Measurements from ENCODE around the gene OPN3. TPM values are rescaled to one million over a fixed set of nuclear protein-coding genes. Genes with fewer than 3 reads are reported as not detected.
"Not testable (repeated sequence)": the region's sequence is repeated elsewhere in the genome, so short reads cannot be mapped to it uniquely, and the experiment has no call there.

OPN3 gene
- 82.9 and 106 TPM in 2 replicates for total RNA-seq (2014; rRNA removed; shearing (Covaris generic); ENCODE audit: low replicate concordance)

GRCh38 chr1:241640149-241640866, at the start of gene OPN3, which contains the start of gene CHML:
OPN3 (minus strand) TSS chr1:241640369; CDS start chr1:241640254, 115 bp downstream.
CHML (minus strand) TSS chr1:241640369; CDS start chr1:241635766, 4,603 bp downstream.
- DNase-seq (ENCODE audit: low read depth): peak; percentile 71
- in situ Hi-C loops (cut with HindIII; ENCODE audit: low pct_unique_long_range_greater_than_20kb, low sequenced_read_pairs): no loop called here

GRCh38 chr1:241688940-241689368, 48.8 kb upstream of the OPN3 start:
- DNase-seq (ENCODE audit: low read depth): no peak
- in situ Hi-C loops (cut with HindIII; ENCODE audit: low pct_unique_long_range_greater_than_20kb, low sequenced_read_pairs): no loop called here

GRCh38 chr1:241684108-241684507, 43.9 kb upstream of the OPN3 start:
- in situ Hi-C loops (cut with HindIII; ENCODE audit: low pct_unique_long_range_greater_than_20kb, low sequenced_read_pairs): no loop called here
- DNase-seq (ENCODE audit: low read depth): no peak

- in situ Hi-C loops (cut with HindIII; ENCODE audit: low pct_unique_long_range_greater_than_20kb, low sequenced_read_pairs): no loop called here
- DNase-seq (ENCODE audit: low read depth): no peak
Measured at GRCh38 chr1:241682921-241683320, 42.8 kb upstream of the OPN3 start.

GRCh38 chr1:241681861-241682448, 41.8 kb upstream of the OPN3 start:
- DNase-seq (ENCODE audit: low read depth); in situ Hi-C loops (cut with HindIII; ENCODE audit: low pct_unique_long_range_greater_than_20kb, low sequenced_read_pairs): not testable (repeated sequence)

GRCh38 chr1:241679961-241680360, 39.8 kb upstream of the OPN3 start:
- in situ Hi-C loops (cut with HindIII; ENCODE audit: low pct_unique_long_range_greater_than_20kb, low sequenced_read_pairs): no loop called here

GRCh38 chr1:241679404-241679803, 39.2 kb upstream of the OPN3 start:
- no peak for DNase-seq (ENCODE audit: low read depth)
- in situ Hi-C loops (cut with HindIII; ENCODE audit: low pct_unique_long_range_greater_than_20kb, low sequenced_read_pairs): no loop called here

More at GRCh38 chr1:241679961-241680360, 39.8 kb upstream of the OPN3 start:
- DNase-seq (ENCODE audit: low read depth): no peak

- no peak for DNase-seq (ENCODE audit: low read depth)
- in situ Hi-C loops (cut with HindIII; ENCODE audit: low pct_unique_long_range_greater_than_20kb, low sequenced_read_pairs): no loop called here
Measured at GRCh38 chr1:241678536-241678935, 38.4 kb upstream of the OPN3 start.

- in situ Hi-C loops (cut with HindIII; ENCODE audit: low pct_unique_long_range_greater_than_20kb, low sequenced_read_pairs): no loop called here
- no peak for DNase-seq (ENCODE audit: low read depth)
Measured at GRCh38 chr1:241677201-241677600, 37.0 kb upstream of the OPN3 start.

- in situ Hi-C loops (cut with HindIII; ENCODE audit: low pct_unique_long_range_greater_than_20kb, low sequenced_read_pairs): no loop called here
- no peak for DNase-seq (ENCODE audit: low read depth)
Measured at GRCh38 chr1:241675983-241676382, 35.8 kb upstream of the OPN3 start.

- no peak for DNase-seq (ENCODE audit: low read depth)
- in situ Hi-C loops (cut with HindIII; ENCODE audit: low pct_unique_long_range_greater_than_20kb, low sequenced_read_pairs): no loop called here
Measured at GRCh38 chr1:241674805-241675384, 34.7 kb upstream of the OPN3 start.

GRCh38 chr1:241672301-241672700, 32.1 kb upstream of the OPN3 start:
- DNase-seq (ENCODE audit: low read depth): no peak
- in situ Hi-C loops (cut with HindIII; ENCODE audit: low pct_unique_long_range_greater_than_20kb, low sequenced_read_pairs): no loop called here

- in situ Hi-C loops (cut with HindIII; ENCODE audit: low pct_unique_long_range_greater_than_20kb, low sequenced_read_pairs): no loop called here
Measured at GRCh38 chr1:241666419-241666818, 26.2 kb upstream of the OPN3 start.

GRCh38 chr1:241660424-241660972, 20.3 kb upstream of the OPN3 start:
- DNase-seq (ENCODE audit: low read depth): no peak
- in situ Hi-C loops (cut with HindIII; ENCODE audit: low pct_unique_long_range_greater_than_20kb, low sequenced_read_pairs): no loop called here

More at GRCh38 chr1:241666419-241666818, 26.2 kb upstream of the OPN3 start:
- no peak for DNase-seq (ENCODE audit: low read depth)

- in situ Hi-C loops (cut with HindIII; ENCODE audit: low pct_unique_long_range_greater_than_20kb, low sequenced_read_pairs): not testable (repeated sequence)
Measured at GRCh38 chr1:241659016-241659415, 18.8 kb upstream of the OPN3 start.

GRCh38 chr1:241658081-241658793, 18.1 kb upstream of the OPN3 start:
- no peak for DNase-seq (ENCODE audit: low read depth)
- in situ Hi-C loops (cut with HindIII; ENCODE audit: low pct_unique_long_range_greater_than_20kb, low sequenced_read_pairs): no loop called here

More at GRCh38 chr1:241659016-241659415, 18.8 kb upstream of the OPN3 start:
- DNase-seq (ENCODE audit: low read depth): not testable (repeated sequence)

GRCh38 chr1:241654641-241655040, 14.5 kb upstream of the OPN3 start:
- in situ Hi-C loops (cut with HindIII; ENCODE audit: low pct_unique_long_range_greater_than_20kb, low sequenced_read_pairs): no loop called here
- no peak for DNase-seq (ENCODE audit: low read depth)

GRCh38 chr1:241654019-241654418, 13.8 kb upstream of the OPN3 start:
- in situ Hi-C loops (cut with HindIII; ENCODE audit: low pct_unique_long_range_greater_than_20kb, low sequenced_read_pairs): no loop called here
- no peak for DNase-seq (ENCODE audit: low read depth)
